DND-41 (cell line): ENCODE measurements around the gene KCNAB2.

Source experiments
- EZH2 ChIP-seq: IDR thresholded peaks from 3 replicates; pipeline ENCODE4 v1.6.1; 2012; ENCODE audit warnings: borderline replicate concordance, low read depth, mild to moderate bottlenecking, moderate library complexity, low read length, inconsistent platforms; ENCODE audit not compliant: severe bottlenecking
- TF ChIP-seq, protein P1 (sequence below): IDR thresholded peaks from 2 replicates; pipeline ENCODE4 v1.5.1; 2012; ENCODE audit warnings: borderline replicate concordance, low read length, moderate library complexity, mild to moderate bottlenecking; ENCODE audit not compliant: poor library complexity, severe bottlenecking; ENCODE audit errors: extremely low read depth

GRCh38 chr1:6074192-6074901 is 28.7 kb downstream of the KCNAB2 start:
- TF ChIP-seq, protein P1, sequence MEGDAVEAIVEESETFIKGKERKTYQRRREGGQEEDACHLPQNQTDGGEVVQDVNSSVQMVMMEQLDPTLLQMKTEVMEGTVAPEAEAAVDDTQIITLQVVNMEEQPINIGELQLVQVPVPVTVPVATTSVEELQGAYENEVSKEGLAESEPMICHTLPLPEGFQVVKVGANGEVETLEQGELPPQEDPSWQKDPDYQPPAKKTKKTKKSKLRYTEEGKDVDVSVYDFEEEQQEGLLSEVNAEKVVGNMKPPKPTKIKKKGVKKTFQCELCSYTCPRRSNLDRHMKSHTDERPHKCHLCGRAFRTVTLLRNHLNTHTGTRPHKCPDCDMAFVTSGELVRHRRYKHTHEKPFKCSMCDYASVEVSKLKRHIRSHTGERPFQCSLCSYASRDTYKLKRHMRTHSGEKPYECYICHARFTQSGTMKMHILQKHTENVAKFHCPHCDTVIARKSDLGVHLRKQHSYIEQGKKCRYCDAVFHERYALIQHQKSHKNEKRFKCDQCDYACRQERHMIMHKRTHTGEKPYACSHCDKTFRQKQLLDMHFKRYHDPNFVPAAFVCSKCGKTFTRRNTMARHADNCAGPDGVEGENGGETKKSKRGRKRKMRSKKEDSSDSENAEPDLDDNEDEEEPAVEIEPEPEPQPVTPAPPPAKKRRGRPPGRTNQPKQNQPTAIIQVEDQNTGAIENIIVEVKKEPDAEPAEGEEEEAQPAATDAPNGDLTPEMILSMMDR, result no peak
- no peak for TF ChIP-seq EZH2
